ENCODE results near the gene CNR2.
"Not testable (repeated sequence)": the region's sequence is repeated elsewhere in the genome, so short reads cannot be mapped to it uniquely, and the experiment has no call there.

The CNR2 gene

DNA sequence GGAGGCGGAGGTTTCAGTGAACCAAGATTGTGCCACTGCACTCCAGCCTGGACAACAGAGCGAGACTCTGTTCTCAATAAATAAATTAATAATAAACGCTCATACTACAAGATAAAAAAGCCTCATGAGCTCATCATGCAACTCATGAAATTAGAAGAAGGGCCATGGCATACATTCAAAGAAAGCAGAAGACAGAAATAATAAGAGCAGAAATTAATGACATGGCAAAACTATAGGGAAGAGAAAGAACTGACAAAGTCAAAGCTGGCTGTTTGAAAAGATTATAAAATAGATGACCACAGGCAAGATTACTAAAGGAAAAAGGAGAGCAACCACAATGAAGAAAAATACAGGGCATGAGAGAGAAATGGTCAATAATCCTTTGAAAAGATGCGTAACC is 30.4 kb downstream of the CNR2 start:
- no peak for DNase-seq

DNA sequence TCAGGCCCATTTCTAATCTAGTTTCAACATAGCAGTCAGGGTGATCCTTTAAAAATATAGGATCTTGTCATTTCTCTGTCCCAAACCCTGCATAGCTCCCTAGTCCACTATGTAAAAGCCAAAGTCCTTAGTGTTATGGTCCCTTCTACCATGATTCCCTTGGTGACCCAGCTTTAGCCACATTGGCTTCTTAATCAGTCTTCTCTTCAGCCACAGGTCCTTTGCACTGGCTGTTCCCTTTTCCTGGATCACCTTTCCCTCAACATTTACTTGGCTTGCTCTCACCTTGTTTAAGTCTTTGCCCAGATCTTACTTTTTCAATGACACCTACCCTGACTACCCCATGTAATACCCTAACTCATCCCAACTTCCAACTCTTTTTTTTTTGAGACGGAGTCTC is 33.4 kb downstream of the CNR2 start:
- no peak for DNase-seq

DNA sequence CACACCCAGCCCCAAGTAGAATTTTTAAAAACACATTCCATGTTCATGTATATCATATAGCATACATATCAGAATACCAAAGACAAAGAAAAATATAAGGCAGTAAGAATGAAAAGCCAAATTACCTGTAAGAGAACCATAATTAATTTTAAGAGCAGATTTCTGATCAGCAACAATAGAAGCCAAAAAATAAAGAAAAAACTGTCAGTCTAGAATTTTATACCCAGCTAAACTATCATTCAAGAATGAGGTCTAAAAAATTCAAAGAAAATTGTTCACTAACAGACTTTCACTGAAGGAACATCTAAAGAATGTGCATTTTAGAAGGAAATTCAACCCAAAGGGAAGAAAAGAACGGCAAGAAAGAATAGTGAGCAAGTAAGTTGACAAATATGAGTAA is 34.5 kb downstream of the CNR2 start:
- DNase-seq: no peak

- no peak for DNase-seq
Measured at GRCh38 chr1:23875382-23875781, 37.8 kb downstream of the CNR2 start.

DNA sequence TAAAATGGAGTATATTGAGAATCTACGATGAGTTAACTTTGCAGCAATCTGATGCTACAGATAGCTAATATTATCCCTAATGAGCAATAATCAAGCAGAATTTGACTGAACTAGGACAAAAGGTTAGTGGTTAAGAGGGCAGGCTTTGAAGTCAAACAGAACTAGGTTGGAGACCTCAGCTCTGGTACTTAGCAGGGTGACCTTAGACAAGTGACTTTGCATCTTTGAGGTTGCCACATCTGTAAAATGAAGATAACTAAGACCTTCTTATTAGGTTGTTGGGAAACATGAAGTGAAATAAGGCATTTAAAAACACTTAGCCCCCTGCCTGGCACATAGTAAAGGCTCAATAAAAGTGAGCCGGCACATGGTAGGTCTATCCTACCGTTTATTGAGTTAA is 40.7 kb downstream of the CNR2 start:
- no peak for DNase-seq

GRCh38 chr1:23869051-23869450 is 44.1 kb downstream of the CNR2 start:
- DNase-seq: peak; percentile 42

GRCh38 chr1:23868557-23869016 is 44.6 kb downstream of the CNR2 start:
- DNase-seq: no peak

GRCh38 chr1:23867895-23868556 is 45.1 kb downstream of the CNR2 start, which contains the start of gene FUCA1:
TSS of gene FUCA1 (minus strand) at chr1:23868290. CDS start at chr1:23868286, 4 bp downstream.
- DNase-seq: peak; percentile 96

GRCh38 chr1:23867542-23867894 is 45.6 kb downstream of the CNR2 start:
- no peak for DNase-seq

GRCh38 chr1:23865543-23865930 is 47.6 kb downstream of the CNR2 start:
- DNase-seq: peak; percentile 76

GRCh38 chr1:23864801-23865542 is 48.2 kb downstream of the CNR2 start:
- no peak for DNase-seq

DNA sequence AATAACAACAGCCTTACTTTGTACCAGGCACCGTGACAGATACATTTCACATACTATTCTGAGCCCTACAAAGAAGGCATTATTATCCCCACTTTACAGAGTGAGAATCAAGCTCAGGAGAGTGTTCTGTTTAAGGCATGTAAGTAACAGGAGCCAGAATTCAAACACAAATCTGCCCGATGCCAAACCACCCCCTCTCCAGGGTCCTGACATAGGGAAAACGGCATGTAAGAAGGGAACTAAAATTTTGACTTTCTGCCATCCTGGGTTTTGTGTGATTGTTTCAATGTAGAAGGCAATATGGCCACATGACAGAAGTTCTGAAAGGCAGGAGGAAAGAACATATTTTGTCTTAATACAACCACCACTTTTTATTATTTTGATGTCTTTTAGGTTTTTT is 50.5 kb downstream of the CNR2 start:
- no peak for DNase-seq

- DNase-seq: peak; percentile 16
Measured at GRCh38 chr1:23854568-23854967, 58.6 kb downstream of the CNR2 start.

DNA sequence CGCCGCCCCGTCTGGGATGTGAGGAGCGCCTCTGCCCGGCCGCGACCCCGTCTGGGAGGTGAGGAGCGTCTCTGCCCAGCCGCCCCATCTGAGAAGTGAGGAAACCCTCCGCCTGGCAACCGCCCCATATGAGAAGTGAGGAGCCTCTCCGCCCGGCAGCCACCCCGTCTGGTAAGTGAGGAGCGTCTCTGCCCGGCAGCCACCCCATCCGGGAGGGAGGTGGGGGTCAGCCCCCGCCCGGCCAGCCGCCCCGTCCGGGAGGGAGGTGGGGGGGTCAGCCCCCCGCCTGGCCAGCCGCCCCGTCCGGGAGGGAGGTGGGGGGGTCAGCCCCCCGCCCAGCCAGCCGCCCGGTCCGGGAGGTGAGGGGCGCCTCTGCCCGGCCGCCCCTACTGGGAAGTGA is 60.0 kb downstream of the CNR2 start:
- not testable (repeated sequence) for DNase-seq

DNA sequence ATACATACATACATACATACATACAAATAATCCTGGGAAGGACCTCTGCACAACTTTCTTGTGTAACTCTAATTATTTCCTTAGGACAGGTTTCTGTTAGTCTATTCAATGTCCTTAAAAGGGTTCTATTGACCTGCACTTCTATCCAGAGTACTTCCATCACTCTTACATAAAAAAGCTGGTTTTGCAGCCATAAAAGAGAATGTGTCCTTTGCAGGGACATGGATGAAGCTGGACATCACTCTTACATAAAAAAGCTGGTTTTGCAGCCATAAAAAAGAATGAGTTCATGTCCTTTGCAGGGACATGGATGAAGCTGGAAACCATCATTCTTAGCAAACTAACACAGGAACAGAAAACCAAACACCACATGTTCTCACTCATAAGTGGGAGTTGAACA is 61.8 kb downstream of the CNR2 start:
- DNase-seq: not testable (repeated sequence)

- DNase-seq: no peak
Measured at GRCh38 chr1:23848673-23849616, 64.2 kb downstream of the CNR2 start.

DNA sequence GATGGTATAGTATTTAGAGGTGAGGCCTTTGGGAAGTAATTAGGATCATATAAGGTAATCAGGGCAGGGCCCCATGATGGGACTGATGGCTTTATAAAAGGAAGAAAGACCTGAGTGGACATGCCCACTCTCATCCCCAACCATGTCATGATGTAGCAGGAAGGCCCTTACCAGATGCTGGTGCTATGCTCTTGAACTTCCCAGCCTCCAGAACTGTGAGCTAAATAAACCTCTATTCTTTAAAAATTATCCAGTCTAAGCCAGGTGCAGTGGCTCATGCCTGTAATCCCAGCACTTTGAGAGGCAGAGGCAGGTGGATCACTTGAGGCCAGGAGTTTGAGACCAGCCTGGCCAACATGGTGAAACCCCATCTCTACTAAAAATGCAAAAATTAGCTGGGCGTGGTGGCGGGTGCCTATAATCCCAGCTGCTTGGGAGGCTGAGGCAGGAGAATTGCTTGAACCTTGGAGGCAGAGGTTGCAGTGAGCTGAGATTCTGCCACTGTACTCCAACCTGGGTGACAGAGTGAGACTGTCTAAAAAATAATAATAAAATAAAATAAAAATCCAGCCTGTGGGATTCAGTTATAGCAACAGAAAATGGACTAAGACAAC is 65.6 kb downstream of the CNR2 start:
- DNase-seq: not testable (repeated sequence)

GRCh38 chr1:23845163-23845562 is 68.0 kb downstream of the CNR2 start:
- peak; percentile 14 for DNase-seq

GRCh38 chr1:23843644-23844043 is 69.5 kb downstream of the CNR2 start:
- DNase-seq: no peak

GRCh38 chr1:23838401-23838866 is 74.7 kb downstream of the CNR2 start:
- DNase-seq: peak; percentile 79

DNA sequence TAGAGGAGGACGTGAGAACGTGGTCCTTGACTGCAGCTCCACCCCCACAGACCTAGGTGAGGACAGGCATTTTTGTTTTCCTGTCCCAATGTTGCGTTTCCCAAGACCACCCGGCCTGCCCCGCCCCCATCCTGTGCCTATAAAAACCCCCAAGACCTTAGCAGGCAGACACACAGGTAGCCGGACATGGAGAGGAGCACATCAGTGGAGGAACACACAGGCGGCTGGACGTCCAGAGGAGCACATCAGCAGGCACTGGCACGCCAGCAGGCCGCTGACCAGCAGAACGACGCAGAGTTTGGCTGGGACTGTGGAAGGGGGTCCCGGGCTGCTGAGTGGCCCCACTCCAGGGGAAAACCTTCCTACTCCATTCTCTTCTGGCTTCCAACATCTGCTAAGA is 75.3 kb downstream of the CNR2 start:
- DNase-seq: no peak

GRCh38 chr1:23836037-23836436 is 77.1 kb downstream of the CNR2 start:
- DNase-seq: peak; percentile 51

- not testable (repeated sequence) for DNase-seq
Measured at GRCh38 chr1:23834156-23834555, 79.0 kb downstream of the CNR2 start.

Data from suppressor macrophage treated with lipopolysaccharide for 4 hours (primary cell).